ENCODE results near the gene NOS3. TPM values are rescaled to one million over a fixed set of nuclear protein-coding genes. Genes with fewer than 3 reads are reported as not detected.

NOS3 gene
- total RNA-seq, 1 experiment from 2014 or later: 0.30 TPM

- Mint-ChIP-seq H3K4me3 (ENCODE audit: unreplicated experiment) (no peak overlapping the region), H3K27ac (ENCODE audit: low read depth, unreplicated experiment) (no peak overlapping the region), H3K9me3 (ENCODE audit: unreplicated experiment) (no peaks in the 10 kb centered on the region), H3K36me3 (ENCODE audit: insufficient read depth, unreplicated experiment) (no peaks in the 10 kb centered on the region), H3K27me3 (ENCODE audit: insufficient read depth, unreplicated experiment) (peaks cover 10% of the 10 kb centered on the region), H3K4me1 (ENCODE audit: insufficient read depth, unreplicated experiment) (peaks cover 31% of the 10 kb centered on the region)
- intact Hi-C loops (cut with micrococcal nuclease): no loop called here
- POLR2A ChIA-PET: interaction anchor here (0.7 kb wide), 1 partner anchor 927 kb away, joined by 3 read pairs; no protein-coding TSS in a partner anchor
- CTCF ChIA-PET: interaction anchor here (0.6 to 1.6 kb wide), 4 partner anchors 49 to 310 kb away, joined by 3 to 9 read pairs (median 4); no protein-coding TSS in a partner anchor
- DNase-seq (ENCODE audit: unreplicated experiment): no peak
- no TSS peak for BruUV-seq (replicated peaks)
- TF ChIP-seq, protein P1, sequence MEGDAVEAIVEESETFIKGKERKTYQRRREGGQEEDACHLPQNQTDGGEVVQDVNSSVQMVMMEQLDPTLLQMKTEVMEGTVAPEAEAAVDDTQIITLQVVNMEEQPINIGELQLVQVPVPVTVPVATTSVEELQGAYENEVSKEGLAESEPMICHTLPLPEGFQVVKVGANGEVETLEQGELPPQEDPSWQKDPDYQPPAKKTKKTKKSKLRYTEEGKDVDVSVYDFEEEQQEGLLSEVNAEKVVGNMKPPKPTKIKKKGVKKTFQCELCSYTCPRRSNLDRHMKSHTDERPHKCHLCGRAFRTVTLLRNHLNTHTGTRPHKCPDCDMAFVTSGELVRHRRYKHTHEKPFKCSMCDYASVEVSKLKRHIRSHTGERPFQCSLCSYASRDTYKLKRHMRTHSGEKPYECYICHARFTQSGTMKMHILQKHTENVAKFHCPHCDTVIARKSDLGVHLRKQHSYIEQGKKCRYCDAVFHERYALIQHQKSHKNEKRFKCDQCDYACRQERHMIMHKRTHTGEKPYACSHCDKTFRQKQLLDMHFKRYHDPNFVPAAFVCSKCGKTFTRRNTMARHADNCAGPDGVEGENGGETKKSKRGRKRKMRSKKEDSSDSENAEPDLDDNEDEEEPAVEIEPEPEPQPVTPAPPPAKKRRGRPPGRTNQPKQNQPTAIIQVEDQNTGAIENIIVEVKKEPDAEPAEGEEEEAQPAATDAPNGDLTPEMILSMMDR (IDR thresholded peaks at IDR 0.05; ENCODE audit: unreplicated experiment): no peak
These were observed 21.3 kb downstream of the NOS3 start for GRCh38 chr7:151012031-151012692.

GRCh38 chr7:151012911-151013347, 22.1 kb downstream of the NOS3 start:
- Mint-ChIP-seq H3K36me3 (ENCODE audit: insufficient read depth, unreplicated experiment) (no peaks in the 10 kb centered on the region), H3K27ac (ENCODE audit: low read depth, unreplicated experiment) (no peak overlapping the region), H3K4me1 (ENCODE audit: insufficient read depth, unreplicated experiment) (peaks cover 24% of the 10 kb centered on the region), H3K4me3 (ENCODE audit: unreplicated experiment) (no peak overlapping the region), H3K9me3 (ENCODE audit: unreplicated experiment) (no peaks in the 10 kb centered on the region), H3K27me3 (ENCODE audit: insufficient read depth, unreplicated experiment) (peaks cover 11% of the 10 kb centered on the region)
- DNase-seq (ENCODE audit: unreplicated experiment): peak; percentile 35
- ChIA-PET POLR2A (no interaction called here), CTCF (interaction anchor here (1.5 kb wide), 1 partner anchor 49 kb away, joined by 4 read pairs; no protein-coding TSS in a partner anchor)
- intact Hi-C loops (cut with micrococcal nuclease): no loop called here
- TF ChIP-seq, protein P1 (IDR thresholded peaks at IDR 0.05; ENCODE audit: unreplicated experiment): peak; percentile 31
- no TSS peak for BruUV-seq (replicated peaks)

DNA sequence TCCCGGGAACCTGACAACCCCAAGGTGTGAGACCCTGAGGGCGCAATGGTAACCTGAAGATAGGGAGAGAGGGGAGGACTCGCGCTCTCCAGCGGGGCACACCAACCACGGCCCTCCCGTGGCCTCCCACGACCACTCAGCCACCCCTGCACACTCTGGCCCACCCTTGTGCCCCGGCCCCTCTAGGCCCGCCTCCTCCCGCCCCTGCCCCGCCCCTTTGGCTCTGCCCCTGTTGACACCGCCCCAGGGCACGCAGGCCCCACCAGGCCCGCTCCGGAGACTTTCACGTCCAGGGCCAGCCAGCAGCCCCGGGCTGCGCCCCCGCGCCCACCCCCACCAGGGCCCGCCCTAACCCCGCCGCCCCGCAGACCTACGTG, 22.5 kb downstream of the NOS3 start:
- no peak for DNase-seq (ENCODE audit: unreplicated experiment)
- Mint-ChIP-seq H3K36me3 (ENCODE audit: insufficient read depth, unreplicated experiment) (no peaks in the 10 kb centered on the region), H3K4me3 (ENCODE audit: unreplicated experiment) (no peak overlapping the region), H3K9me3 (ENCODE audit: unreplicated experiment) (no peaks in the 10 kb centered on the region), H3K27ac (ENCODE audit: low read depth, unreplicated experiment) (no peak overlapping the region), H3K27me3 (ENCODE audit: insufficient read depth, unreplicated experiment) (peaks cover 11% of the 10 kb centered on the region), H3K4me1 (ENCODE audit: insufficient read depth, unreplicated experiment) (peaks cover 21% of the 10 kb centered on the region)
- ChIA-PET POLR2A (no interaction called here), CTCF (interaction anchor here (0.5 to 1.9 kb wide), 2 partner anchors 115 to 1635 kb away, joined by 5 to 8 read pairs; no protein-coding TSS in a partner anchor)
- TF ChIP-seq, protein P1 (IDR thresholded peaks at IDR 0.05; ENCODE audit: unreplicated experiment): no peak
- BruUV-seq (replicated peaks): no TSS peak
- intact Hi-C loops (cut with micrococcal nuclease): no loop called here

DNA sequence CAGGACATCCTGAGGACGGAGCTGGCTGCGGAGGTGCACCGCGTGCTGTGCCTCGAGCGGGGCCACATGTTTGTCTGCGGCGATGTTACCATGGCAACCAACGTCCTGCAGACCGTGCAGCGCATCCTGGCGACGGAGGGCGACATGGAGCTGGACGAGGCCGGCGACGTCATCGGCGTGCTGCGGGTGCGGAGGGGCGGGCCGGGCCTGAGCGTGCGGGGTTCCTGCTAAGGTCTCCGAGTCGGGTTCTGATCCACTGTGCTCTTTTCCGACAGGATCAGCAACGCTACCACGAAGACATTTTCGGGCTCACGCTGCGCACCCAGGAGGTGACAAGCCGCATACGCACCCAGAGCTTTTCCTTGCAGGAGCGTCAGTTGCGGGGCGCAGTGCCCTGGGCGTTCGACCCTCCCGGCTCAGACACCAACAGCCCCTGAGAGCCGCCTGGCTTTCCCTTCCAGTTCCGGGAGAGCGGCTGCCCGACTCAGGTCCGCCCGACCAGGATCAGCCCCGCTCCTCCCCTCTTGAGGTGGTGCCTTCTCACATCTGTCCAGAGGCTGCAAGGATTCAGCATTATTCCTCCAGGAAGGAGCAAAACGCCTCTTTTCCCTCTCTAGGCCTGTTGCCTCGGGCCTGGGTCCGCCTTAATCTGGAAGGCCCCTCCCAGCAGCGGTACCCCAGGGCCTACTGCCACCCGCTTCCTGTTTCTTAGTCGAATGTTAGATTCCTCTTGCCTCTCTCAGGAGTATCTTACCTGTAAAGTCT, 23.1 kb downstream of the NOS3 start:
- intact Hi-C loops (cut with micrococcal nuclease): no loop called here
- H3K36me3 Mint-ChIP-seq (ENCODE audit: insufficient read depth, unreplicated experiment): no peaks in the 10 kb centered on the region
- no peak for DNase-seq (ENCODE audit: unreplicated experiment)
- peaks cover 12% of the 10 kb centered on the region for H3K27me3 Mint-ChIP-seq (ENCODE audit: insufficient read depth, unreplicated experiment)
- TF ChIP-seq, protein P1 (IDR thresholded peaks at IDR 0.05; ENCODE audit: unreplicated experiment): no peak
- H3K4me3 Mint-ChIP-seq (ENCODE audit: unreplicated experiment): no peak overlapping the region
- BruUV-seq (replicated peaks): no TSS peak
- H3K9me3 Mint-ChIP-seq (ENCODE audit: unreplicated experiment): no peaks in the 10 kb centered on the region
- CTCF ChIA-PET: interaction anchor here (0.5 to 1.9 kb wide), 4 partner anchors 16 to 1634 kb away, joined by 3 to 8 read pairs (median 4); no protein-coding TSS in a partner anchor
- no peak overlapping the region for H3K27ac Mint-ChIP-seq (ENCODE audit: low read depth, unreplicated experiment)
- peaks cover 21% of the 10 kb centered on the region for H3K4me1 Mint-ChIP-seq (ENCODE audit: insufficient read depth, unreplicated experiment)
- POLR2A ChIA-PET: no interaction called here

All from MCF 10A (cell line).